ENCODE measurements around the gene HMGN2.

DNA sequence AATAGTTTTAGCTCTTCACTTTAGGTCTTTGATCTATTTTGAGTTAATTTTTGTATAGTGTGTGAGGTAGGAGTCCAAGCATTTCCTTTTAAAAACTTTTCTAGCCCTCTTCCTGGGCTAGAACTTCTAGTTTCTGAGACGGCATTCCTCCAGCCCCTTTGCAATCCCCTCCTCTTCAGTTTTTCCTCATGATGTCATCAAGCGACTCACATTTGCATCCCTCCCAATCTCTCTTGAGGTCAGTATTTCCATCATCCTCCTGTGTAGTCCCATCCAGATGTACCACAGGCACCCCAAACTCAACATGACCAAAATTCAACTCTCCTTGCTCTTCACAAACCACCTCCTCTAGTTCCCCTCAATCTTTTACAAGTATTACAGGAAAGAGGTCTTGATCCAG lies 10.7 kb downstream of the HMGN2 start:
- no peak for TF ChIP-seq CREB1 (IDR thresholded peaks at IDR 0.05; ENCODE audit: low read depth)
- TF ChIP-seq CTCF (IDR thresholded peaks at IDR 0.05 in 2 of 3, conservative IDR thresholded peaks at IDR 0.05 in 1 of 3; ENCODE audit: control insufficient read depth in 2 of 3, extremely low read depth in 1 of 3, insufficient read depth in 1 of 3, low read depth in 3 of 3, low read length in 3 of 3), result no peak
- TF ChIP-seq YBX1 (IDR thresholded peaks at IDR 0.05), result no peak
